WERI-Rb-1 (cell line): Measurements from ENCODE around the gene JPT1.

Source experiments
- DNase-seq: peaks from one replicate; pipeline ENCODE4 v3.0.0-alpha.2; 2020
- H3K27ac ChIP-seq: fragments of 250-450 bp; sonication (Bioruptor Pico); 2 replicates; pipeline ENCODE4 v1.5.1; 2020; ENCODE audit warnings: mild to moderate bottlenecking, moderate library complexity
- H3K27me3 ChIP-seq: fragments of 250-450 bp; sonication (Bioruptor Pico); 2 replicates; pipeline ENCODE4 v1.5.1; 2021; ENCODE audit warnings: mild to moderate bottlenecking, low read depth, moderate library complexity; ENCODE audit not compliant: insufficient read depth, severe bottlenecking
- H3K36me3 ChIP-seq: fragments of 250-450 bp; sonication (Bioruptor Pico); 2 replicates; pipeline ENCODE4 v1.5.1; 2020; ENCODE audit warnings: mild to moderate bottlenecking, moderate library complexity
- H3K4me3 ChIP-seq: 2 replicates; pipeline ENCODE4 v1.5.1; 2011; ENCODE audit warnings: low read depth, mild to moderate bottlenecking, control low read depth, low read length
- H3K9me3 ChIP-seq: fragments of 250-450 bp; sonication (Bioruptor Pico); 2 replicates; pipeline ENCODE4 v1.5.1; 2021; ENCODE audit warnings: mild to moderate bottlenecking, moderate library complexity; ENCODE audit not compliant: severe bottlenecking
- CTCF ChIP-seq: IDR thresholded peaks from 2 replicates; pipeline ENCODE4 v1.5.1; 2011; ENCODE audit warnings: low read depth, mild to moderate bottlenecking, control low read depth, inconsistent platforms, low read length

JPT1 gene

GRCh38 chr17:75152523-75152921 lies 1.8 kb downstream of the JPT1 start:
- Histone ChIP-seq H3K4me3 (peak overlapping the region; percentile 81), H3K9me3 (no peaks in the 10 kb centered on the region), H3K27me3 (no peaks in the 10 kb centered on the region), H3K27ac (no peak overlapping the region; the same call in 1 of the 2 replicates), H3K36me3 (peaks cover 52% of the 10 kb centered on the region)
- TF ChIP-seq CTCF = no peak
- no peak for DNase-seq

GRCh38 chr17:75151930-75152329 lies 2.4 kb downstream of the JPT1 start:
- Histone ChIP-seq H3K4me3 (no peak overlapping the region), H3K27ac (no peak overlapping the region; the same call in 1 of the 2 replicates)
- DNase-seq = no peak

GRCh38 chr17:75147878-75148546 lies 6.3 kb downstream of the JPT1 start:
- Histone ChIP-seq H3K27ac (no peak overlapping the region), H3K36me3 (peaks cover 85% of the 10 kb centered on the region), H3K9me3 (no peaks in the 10 kb centered on the region), H3K27me3 (no peaks in the 10 kb centered on the region), H3K4me3 (no peak overlapping the region)
- TF ChIP-seq CTCF = no peak
- DNase-seq = no peak

More at GRCh38 chr17:75151930-75152329, 2.4 kb downstream of the JPT1 start:
- TF ChIP-seq CTCF = no peak
- peaks cover 52% of the 10 kb centered on the region for H3K36me3 ChIP-seq
- H3K27me3 ChIP-seq = no peaks in the 10 kb centered on the region
- no peaks in the 10 kb centered on the region for H3K9me3 ChIP-seq

- Histone ChIP-seq H3K27me3 (no peaks in the 10 kb centered on the region), H3K9me3 (no peaks in the 10 kb centered on the region), H3K27ac (no peak overlapping the region), H3K36me3 (peaks cover 87% of the 10 kb centered on the region), H3K4me3 (no peak overlapping the region)
- no peak for TF ChIP-seq CTCF
- no peak for DNase-seq
These were observed 7.7 kb downstream of the JPT1 start for GRCh38 chr17:75146592-75146991.

GRCh38 chr17:75144816-75145512 lies 9.3 kb downstream of the JPT1 start:
- no peak for DNase-seq
- H3K36me3 ChIP-seq = peaks cover 95% of the 10 kb centered on the region
- H3K27me3 ChIP-seq = no peaks in the 10 kb centered on the region
- H3K4me3 ChIP-seq = no peak overlapping the region
- no peak for TF ChIP-seq CTCF
- no peak overlapping the region for H3K27ac ChIP-seq
- H3K9me3 ChIP-seq = no peaks in the 10 kb centered on the region
